Naive thymus-derived CD4-positive, alpha-beta T cell (primary cell): ENCODE measurements around the gene FUT9. TPM values are rescaled to one million over a fixed set of nuclear protein-coding genes. Genes with fewer than 3 reads are reported as not detected.

Source experiments
- ATAC-seq: fragments of 150-1000 bp; cut with Tn5 transposase; 2 replicates; pipeline ENCODE4 v1.10.0; 2021; ENCODE audit warnings: mild to moderate bottlenecking, moderate library complexity
- CTCF ChIA-PET: fragments of 350-600 bp; sonication (Branson Sonifier 250); formaldehyde crosslinking; loops from one replicate; lab custom pipeline; 2021; ENCODE audit warnings: antibody characterized with exemption; lab: Charles Lee
- POLR2A ChIA-PET: fragments of 350-600 bp; sonication (Branson Sonifier 250); formaldehyde crosslinking; loops from one replicate; lab custom pipeline; 2021; ENCODE audit warnings: antibody characterized with exemption, inconsistent platforms; lab: Charles Lee
- DNase-seq, 9 donors: peaks; one replicate each; pipeline versions ENCODE4 v3.0.0 to v3.0.0-alpha.2; 2020 to 2022; ENCODE audit warnings: mixed read lengths in 1 of 9
- H3K27ac ChIP-seq: one replicate; pipeline ENCODE4 v1.7.0; 2013; ENCODE audit warnings: mild to moderate bottlenecking, low read depth, low read length, moderate library complexity
- H3K27me3 ChIP-seq, 2 donors: one replicate each; pipeline ENCODE4 v1.7.0; 2013; ENCODE audit warnings: low read length in 2 of 2, mild to moderate bottlenecking in 2 of 2, moderate library complexity in 2 of 2; ENCODE audit not compliant: control insufficient read depth in 2 of 2, insufficient read depth in 2 of 2
- H3K36me3 ChIP-seq, 3 experiments: 1 replicate in 2 of 3; 2 replicates in 1 of 3; pipeline ENCODE4 v1.7.0; 2013; ENCODE audit warnings: low read length in 3 of 3, mild to moderate bottlenecking in 3 of 3, moderate library complexity in 1 of 3; ENCODE audit not compliant: insufficient read depth in 3 of 3, control insufficient read depth in 2 of 3
- H3K4me1 ChIP-seq, 2 donors: one replicate each; pipeline ENCODE4 v1.7.0; 2013; ENCODE audit warnings: low read length in 2 of 2, mild to moderate bottlenecking in 2 of 2, moderate library complexity in 1 of 2; ENCODE audit not compliant: control insufficient read depth in 2 of 2, insufficient read depth in 2 of 2
- H3K4me3 ChIP-seq: 2 replicates; pipeline ENCODE4 v1.7.0; 2013; ENCODE audit warnings: mild to moderate bottlenecking, low read length
- H3K9me3 ChIP-seq, 3 experiments: 1 replicate in 2 of 3; 2 replicates in 1 of 3; pipeline ENCODE4 v1.7.0; 2013; ENCODE audit warnings: low read length in 3 of 3; ENCODE audit not compliant: control insufficient read depth in 2 of 3
- H3K27ac Mint-ChIP-seq, 9 donors: one replicate each; pipeline ENCODE4 v1.8.0; 2020 to 2022; ENCODE audit warnings: mixed read lengths in 9 of 9, mild to moderate bottlenecking in 8 of 9, moderate library complexity in 5 of 9, inconsistent platforms in 2 of 9
- H3K27me3 Mint-ChIP-seq, 5 donors: one replicate each; pipeline ENCODE4 v1.8.0; 2021 to 2022; ENCODE audit warnings: mixed read lengths in 5 of 5, mild to moderate bottlenecking in 1 of 5
- H3K36me3 Mint-ChIP-seq, 5 donors: one replicate each; pipeline ENCODE4 v1.8.0; 2020 to 2022; ENCODE audit warnings: mixed read lengths in 5 of 5, mild to moderate bottlenecking in 3 of 5, inconsistent platforms in 1 of 5
- H3K4me1 Mint-ChIP-seq, 7 donors: one replicate each; pipeline ENCODE4 v1.8.0; 2020 to 2022; ENCODE audit warnings: mixed read lengths in 7 of 7, mild to moderate bottlenecking in 3 of 7, inconsistent platforms in 1 of 7
- H3K4me3 Mint-ChIP-seq, 10 donors: one replicate each; pipeline ENCODE4 v1.8.0; 2020 to 2022; ENCODE audit warnings: mild to moderate bottlenecking in 10 of 10, mixed read lengths in 10 of 10, moderate library complexity in 6 of 10, inconsistent platforms in 2 of 10
- H3K9me3 Mint-ChIP-seq, 11 donors: one replicate each; pipeline ENCODE4 v1.8.0; 2020 to 2022; ENCODE audit warnings: mixed read lengths in 11 of 11, mild to moderate bottlenecking in 4 of 11, inconsistent platforms in 1 of 11, moderate library complexity in 1 of 11
- intact Hi-C, 2 donors: fragments of 100-400 bp; cut with micrococcal nuclease; formaldehyde crosslinking; loops; one replicate each; pipeline ENCODE4 v1.15.1; 2023
- polyA plus RNA-seq, 2 donors: library from polyadenylated mRNA; unstranded; fragments of 300-500 nt; fragmentation: Illumina TruSeq; gene quantifications; one replicate each; pipeline ENCODE4 v1.2.3, GENCODE V29; 2021
- total RNA-seq, 6 experiments: library from RNA in 5 of 6; stranded (reverse) in 5 of 6; gene quantifications; 1 replicate in 5 of 6; 2 replicates in 1 of 6; pipeline ENCODE4 v1.2.3 and lab custom pipeline; 2021 to 2026

FUT9 gene
- total and polyA plus RNA-seq, 7 experiments from 2014 or later: not detected

GRCh38 chr6:96124778-96125177 lies 109.0 kb downstream of the FUT9 start:
- H3K4me1 Mint-ChIP-seq: no peaks in the 10 kb centered on the region
- Histone ChIP-seq H3K9me3 (no peaks in the 10 kb centered on the region), H3K27ac (no peak overlapping the region), H3K36me3 (no peaks in the 10 kb centered on the region), H3K4me3 (no peak overlapping the region), H3K4me1 (no peaks in the 10 kb centered on the region), H3K27me3 (no peaks in the 10 kb centered on the region)
- CTCF ChIA-PET: no interaction called here
- peaks cover 0 to 7% (median 2%) of the 10 kb centered on the region in 11 donors for H3K9me3 Mint-ChIP-seq
- intact Hi-C loops: no loop called here
- H3K4me3 Mint-ChIP-seq: no peak overlapping the region
- DNase-seq: no peak
- no peak for ATAC-seq
- POLR2A ChIA-PET: no interaction called here
- H3K27me3 Mint-ChIP-seq: no peaks in the 10 kb centered on the region
- no peak overlapping the region for H3K27ac Mint-ChIP-seq
- H3K36me3 Mint-ChIP-seq: no peaks in the 10 kb centered on the region

- no peak for DNase-seq
- Histone ChIP-seq H3K27ac (no peak overlapping the region), H3K4me3 (no peak overlapping the region), H3K4me1 (no peaks in the 10 kb centered on the region), H3K27me3 (no peaks in the 10 kb centered on the region), H3K9me3 (peaks cover 0 to 5% (median 0%) of the 10 kb centered on the region in 3 experiments), H3K36me3 (no peaks in the 10 kb centered on the region)
- Mint-ChIP-seq H3K4me3 (no peak overlapping the region), H3K27me3 (no peaks in the 10 kb centered on the region), H3K4me1 (no peaks in the 10 kb centered on the region), H3K36me3 (no peaks in the 10 kb centered on the region), H3K9me3 (peaks cover 0 to 12% (median 2%) of the 10 kb centered on the region in 11 donors), H3K27ac (no peak overlapping the region)
- ChIA-PET POLR2A (no interaction called here), CTCF (no interaction called here)
- intact Hi-C loops: no loop called here
- no peak for ATAC-seq
Measured at GRCh38 chr6:96138406-96138805, 122.6 kb downstream of the FUT9 start.

- POLR2A ChIA-PET: no interaction called here
- no peaks in the 10 kb centered on the region for H3K36me3 ChIP-seq
- no peaks in the 10 kb centered on the region for H3K27me3 Mint-ChIP-seq
- H3K27ac ChIP-seq: no peak overlapping the region
- H3K27me3 ChIP-seq: no peaks in the 10 kb centered on the region
- H3K4me1 Mint-ChIP-seq: no peaks in the 10 kb centered on the region
- no peak overlapping the region for H3K27ac Mint-ChIP-seq
- H3K4me3 ChIP-seq: no peak overlapping the region
- peaks cover 0 to 5% (median 0%) of the 10 kb centered on the region in 3 experiments for H3K9me3 ChIP-seq
- H3K4me3 Mint-ChIP-seq: no peak overlapping the region
- ATAC-seq: no peak
- no peaks in the 10 kb centered on the region for H3K36me3 Mint-ChIP-seq
- CTCF ChIA-PET: no interaction called here
- H3K4me1 ChIP-seq: no peaks in the 10 kb centered on the region
- H3K9me3 Mint-ChIP-seq: peaks cover 0 to 12% (median 3%) of the 10 kb centered on the region in 11 donors
- DNase-seq: no peak
- intact Hi-C loops: no loop called here
Measured at GRCh38 chr6:96142142-96142541, 126.4 kb downstream of the FUT9 start.

GRCh38 chr6:96150431-96150830 lies 134.7 kb downstream of the FUT9 start:
- no peak for ATAC-seq
- POLR2A ChIA-PET: no interaction called here

GRCh38 chr6:96151707-96152106 lies 135.9 kb downstream of the FUT9 start:
- Mint-ChIP-seq H3K4me1 (peaks cover 0 to 3% (median 0%) of the 10 kb centered on the region in 7 donors), H3K4me3 (no peak overlapping the region), H3K36me3 (no peaks in the 10 kb centered on the region), H3K9me3 (peaks cover 0 to 3% (median 0%) of the 10 kb centered on the region in 11 donors), H3K27ac (no peak overlapping the region), H3K27me3 (peaks cover 0 to 3% (median 0%) of the 10 kb centered on the region in 5 donors)
- no peaks in the 10 kb centered on the region for H3K9me3 ChIP-seq
- H3K27me3 ChIP-seq: no peaks in the 10 kb centered on the region
- no peaks in the 10 kb centered on the region for H3K36me3 ChIP-seq
- no peak for DNase-seq
- no peaks in the 10 kb centered on the region for H3K4me1 ChIP-seq
- ATAC-seq: no peak
- intact Hi-C loops: no loop called here
- ChIA-PET CTCF (no interaction called here), POLR2A (no interaction called here)
- H3K4me3 ChIP-seq: no peak overlapping the region
- no peak overlapping the region for H3K27ac ChIP-seq

More at GRCh38 chr6:96150431-96150830, 134.7 kb downstream of the FUT9 start:
- no peak for DNase-seq
- intact Hi-C loops: no loop called here
- Histone ChIP-seq H3K27ac (no peak overlapping the region), H3K27me3 (no peaks in the 10 kb centered on the region), H3K36me3 (no peaks in the 10 kb centered on the region), H3K4me3 (no peak overlapping the region), H3K4me1 (no peaks in the 10 kb centered on the region), H3K9me3 (no peaks in the 10 kb centered on the region)
- CTCF ChIA-PET: interaction anchor here (0.8 kb wide), 1 partner anchor 1347 kb away, joined by 3 read pairs; no protein-coding TSS in a partner anchor
- Mint-ChIP-seq H3K27me3 (peaks cover 0 to 3% (median 0%) of the 10 kb centered on the region in 5 donors), H3K27ac (no peak overlapping the region), H3K4me3 (no peak overlapping the region), H3K9me3 (peaks cover 0 to 3% (median 0%) of the 10 kb centered on the region in 11 donors), H3K4me1 (no peaks in the 10 kb centered on the region), H3K36me3 (no peaks in the 10 kb centered on the region)

- no peaks in the 10 kb centered on the region for H3K4me1 ChIP-seq
- ChIA-PET CTCF (no interaction called here), POLR2A (no interaction called here)
- H3K9me3 ChIP-seq: no peaks in the 10 kb centered on the region
- H3K9me3 Mint-ChIP-seq: peaks cover 0 to 3% (median 0%) of the 10 kb centered on the region in 11 donors
- H3K27me3 Mint-ChIP-seq: peaks cover 0 to 3% (median 0%) of the 10 kb centered on the region in 5 donors
- H3K36me3 ChIP-seq: no peaks in the 10 kb centered on the region
- no peaks in the 10 kb centered on the region for H3K27me3 ChIP-seq
- H3K27ac Mint-ChIP-seq: no peak overlapping the region
- intact Hi-C loops: no loop called here
- DNase-seq (no peak), ATAC-seq (no peak)
- H3K4me3 ChIP-seq: no peak overlapping the region
- H3K36me3 Mint-ChIP-seq: no peaks in the 10 kb centered on the region
- no peak overlapping the region for H3K4me3 Mint-ChIP-seq
- peaks cover 0 to 8% (median 0%) of the 10 kb centered on the region in 7 donors for H3K4me1 Mint-ChIP-seq
- H3K27ac ChIP-seq: no peak overlapping the region
Measured at GRCh38 chr6:96152114-96152708, 136.4 kb downstream of the FUT9 start.

GRCh38 chr6:96153775-96154174 lies 138.0 kb downstream of the FUT9 start:
- H3K27ac ChIP-seq: no peak overlapping the region
- ChIA-PET POLR2A (no interaction called here), CTCF (no interaction called here)
- Mint-ChIP-seq H3K4me1 (peaks cover 0 to 9% (median 0%) of the 10 kb centered on the region in 7 donors), H3K27me3 (peaks cover 0 to 3% (median 0%) of the 10 kb centered on the region in 5 donors), H3K36me3 (no peaks in the 10 kb centered on the region), H3K4me3 (no peak overlapping the region), H3K9me3 (peaks cover 0 to 3% (median 0%) of the 10 kb centered on the region in 11 donors), H3K27ac (no peak overlapping the region)
- H3K4me3 ChIP-seq: no peak overlapping the region
- H3K36me3 ChIP-seq: no peaks in the 10 kb centered on the region
- no peaks in the 10 kb centered on the region for H3K27me3 ChIP-seq
- no peak for ATAC-seq
- H3K9me3 ChIP-seq: no peaks in the 10 kb centered on the region
- no peak for DNase-seq
- intact Hi-C loops: no loop called here
- H3K4me1 ChIP-seq: no peaks in the 10 kb centered on the region
